Right forelimb (tissue), 1 donor: ENCODE data around the gene PSAT1.

Experiments
- DNase-seq: peaks from one replicate; pipeline ENCODE4 v3.0.0-alpha.2; 2018

The PSAT1 gene

GRCh38 chr9:78320030-78320693 is 23.2 kb downstream of the PSAT1 start:
- DNase-seq: no peak

- no peak for DNase-seq
Observed at GRCh38 chr9:78320875-78321496, 24.1 kb downstream of the PSAT1 start.

GRCh38 chr9:78321505-78321904 is 24.6 kb downstream of the PSAT1 start:
- DNase-seq: no peak

GRCh38 chr9:78324068-78324650 is 27.2 kb downstream of the PSAT1 start:
- no peak for DNase-seq

GRCh38 chr9:78324682-78325081 is 27.8 kb downstream of the PSAT1 start:
- no peak for DNase-seq

- peak; percentile 60 for DNase-seq
Observed at GRCh38 chr9:78325343-78325742, 28.4 kb downstream of the PSAT1 start.

- DNase-seq: no peak
Observed at GRCh38 chr9:78325846-78326360, 29.0 kb downstream of the PSAT1 start.

- no peak for DNase-seq
Observed at GRCh38 chr9:78326564-78326963, 29.6 kb downstream of the PSAT1 start.

GRCh38 chr9:78332381-78332780 is 35.5 kb downstream of the PSAT1 start:
- no peak for DNase-seq

- DNase-seq: no peak
Observed at GRCh38 chr9:78348848-78349247, 51.9 kb downstream of the PSAT1 start.

- DNase-seq: no peak
Observed at GRCh38 chr9:78351816-78352215, 54.9 kb downstream of the PSAT1 start.

- DNase-seq: no peak
Observed at GRCh38 chr9:78354324-78354973, 57.5 kb downstream of the PSAT1 start.

- no peak for DNase-seq
Observed at GRCh38 chr9:78354989-78355388, 58.1 kb downstream of the PSAT1 start.

GRCh38 chr9:78356634-78357033 is 59.7 kb downstream of the PSAT1 start:
- no peak for DNase-seq

- no peak for DNase-seq
Observed at GRCh38 chr9:78357165-78357873, 60.4 kb downstream of the PSAT1 start.

- no peak for DNase-seq
Observed at GRCh38 chr9:78358329-78359051, 61.6 kb downstream of the PSAT1 start.

- DNase-seq: no peak
Observed at GRCh38 chr9:78363221-78363620, 66.3 kb downstream of the PSAT1 start.

GRCh38 chr9:78365748-78366697 is 69.1 kb downstream of the PSAT1 start:
- DNase-seq: no peak

- DNase-seq: no peak
Observed at GRCh38 chr9:78366827-78367226, 69.9 kb downstream of the PSAT1 start.

GRCh38 chr9:78368236-78368635 is 71.3 kb downstream of the PSAT1 start:
- no peak for DNase-seq

GRCh38 chr9:78369639-78370219 is 72.8 kb downstream of the PSAT1 start:
- peak; percentile 81 for DNase-seq
